HG03108 (cell line): ENCODE measurements around the gene QRICH2.
"Not testable (repeated sequence)": the region's sequence is repeated elsewhere in the genome, so short reads cannot be mapped to it uniquely, and the experiment has no call there.

Source experiments
- ATAC-seq: cut with Tn5 transposase; IDR thresholded peaks from one replicate; pipeline ENCODE4 v1.9.1; 2021; ENCODE audit warnings: moderate library complexity; ENCODE audit not compliant: unreplicated experiment

The QRICH2 gene

DNA sequence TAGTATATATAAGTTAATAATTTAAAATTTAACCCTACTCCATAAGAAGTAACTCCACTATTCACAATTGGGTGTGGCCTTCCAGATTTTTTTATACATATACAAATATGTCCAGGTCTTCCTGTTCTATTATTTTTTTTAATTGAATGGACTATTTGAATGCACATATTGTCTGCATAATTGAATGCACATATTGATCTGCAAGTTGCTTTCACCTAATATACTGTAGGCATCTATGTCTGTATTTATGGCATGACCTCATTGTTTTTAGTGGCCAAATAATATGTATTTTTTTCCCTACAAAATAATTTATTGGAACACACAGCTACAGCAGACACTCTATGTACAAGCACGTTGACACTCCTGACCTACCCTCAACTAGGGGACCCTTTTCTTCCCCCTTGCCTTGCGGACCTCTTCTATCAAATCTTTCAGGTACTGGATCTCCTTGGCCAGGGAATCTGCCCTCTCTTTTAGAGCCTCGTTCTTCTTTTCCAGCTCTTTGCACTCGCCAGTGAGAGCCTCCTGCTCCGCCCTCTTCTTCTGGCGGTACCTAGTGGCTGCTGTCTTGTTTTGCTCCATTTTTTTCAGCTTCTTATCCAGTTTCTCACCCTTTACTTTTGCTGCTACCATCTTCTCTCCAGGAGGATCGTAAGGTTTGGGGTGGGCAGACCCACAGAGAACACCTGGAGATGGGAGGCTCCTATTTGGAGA is 82.5 kb downstream of the QRICH2 start:
- not testable (repeated sequence) for ATAC-seq
